Stimulated activated naive CD4-positive, alpha-beta T cell treated with Interleukin-2 at 50 U/mL for 16 hours (primary cell): Measurements from ENCODE around the gene COL6A1.

ENCODE experiments used
- DNase-seq: peaks from one replicate; lab custom pipeline; 2025; lab: John Stamatoyannopoulos, UW

The COL6A1 gene

DNA sequence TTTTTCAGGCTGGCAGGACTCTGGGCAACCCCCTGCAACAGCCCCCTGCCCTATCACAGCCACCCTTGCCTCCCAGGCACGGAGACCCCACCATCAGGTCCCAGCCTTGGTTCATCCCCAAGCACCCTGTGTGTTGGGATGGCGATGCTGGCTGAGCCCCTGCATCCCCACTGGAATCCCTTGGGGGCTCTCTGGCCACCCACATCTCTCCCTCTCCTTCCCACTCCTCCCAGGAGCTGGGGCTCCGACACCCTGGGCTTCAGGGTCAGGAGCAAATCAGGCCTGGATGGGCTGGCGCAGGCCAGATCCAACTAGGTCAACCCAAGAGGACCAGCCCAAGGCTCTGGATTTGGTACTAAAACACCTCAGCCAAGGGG lies 25.9 kb downstream of the COL6A1 start:
- DNase-seq, result no peak

GRCh38 chr21:46008893-46009621 lies 27.5 kb downstream of the COL6A1 start:
- DNase-seq, result no peak

- DNase-seq, result no peak
These were observed 28.6 kb downstream of the COL6A1 start for GRCh38 chr21:46009951-46010705.

GRCh38 chr21:46011267-46011967 lies 29.8 kb downstream of the COL6A1 start:
- DNase-seq, result no peak

DNA sequence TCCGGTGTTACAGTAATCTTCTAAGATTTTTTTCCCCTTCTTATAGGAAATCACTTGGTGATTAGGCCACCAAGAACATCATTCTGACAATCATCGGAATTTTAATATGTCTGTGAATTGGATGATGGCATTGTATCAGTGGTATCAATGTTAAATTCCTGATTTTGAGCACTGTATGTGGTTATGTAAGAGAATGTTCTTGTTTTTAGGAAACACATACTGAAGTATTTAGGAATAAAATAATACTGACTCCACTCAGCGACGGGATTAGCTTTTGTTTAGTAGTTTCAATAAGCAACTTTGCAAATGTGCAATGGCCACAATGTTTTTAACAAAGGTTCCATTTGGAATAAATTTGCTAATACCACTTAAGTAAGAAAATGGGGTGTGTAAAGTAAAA lies 30.6 kb downstream of the COL6A1 start:
- no peak for DNase-seq

- DNase-seq, result no peak
These were observed 33.3 kb downstream of the COL6A1 start for GRCh38 chr21:46014828-46015227.

GRCh38 chr21:46017148-46017547 lies 35.6 kb downstream of the COL6A1 start:
- no peak for DNase-seq

GRCh38 chr21:46017695-46018094 lies 36.1 kb downstream of the COL6A1 start:
- no peak for DNase-seq

GRCh38 chr21:46018615-46019014 lies 37.0 kb downstream of the COL6A1 start:
- no peak for DNase-seq

- DNase-seq, result no peak
These were observed 39.0 kb downstream of the COL6A1 start for GRCh38 chr21:46020581-46020980.

DNA sequence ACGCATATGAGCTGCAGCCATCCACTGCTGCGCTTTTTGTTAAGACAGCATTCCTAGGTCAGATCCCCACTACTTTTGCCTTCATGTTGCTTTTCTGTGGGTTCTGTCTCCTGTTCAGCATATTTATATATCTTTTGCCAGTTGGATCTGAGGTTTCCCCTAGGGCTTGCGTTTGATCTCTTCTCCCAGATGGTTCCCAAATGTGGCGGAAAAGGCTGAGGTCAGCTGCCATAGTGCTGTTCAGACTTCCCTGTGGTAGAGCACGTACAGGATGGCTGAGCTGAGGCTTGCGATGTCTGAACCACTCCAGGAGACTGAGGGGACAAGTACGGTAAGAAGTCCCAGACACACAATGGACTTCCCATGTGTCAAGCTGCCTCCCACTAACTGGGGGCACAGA lies 39.8 kb downstream of the COL6A1 start:
- no peak for DNase-seq

GRCh38 chr21:46021978-46022544 lies 40.5 kb downstream of the COL6A1 start:
- no peak for DNase-seq

- DNase-seq, result no peak
These were observed 41.3 kb downstream of the COL6A1 start for GRCh38 chr21:46022551-46023525.

GRCh38 chr21:46023555-46023954 lies 42.0 kb downstream of the COL6A1 start:
- no peak for DNase-seq

- DNase-seq, result no peak
These were observed 42.6 kb downstream of the COL6A1 start for GRCh38 chr21:46024141-46024540.

DNA sequence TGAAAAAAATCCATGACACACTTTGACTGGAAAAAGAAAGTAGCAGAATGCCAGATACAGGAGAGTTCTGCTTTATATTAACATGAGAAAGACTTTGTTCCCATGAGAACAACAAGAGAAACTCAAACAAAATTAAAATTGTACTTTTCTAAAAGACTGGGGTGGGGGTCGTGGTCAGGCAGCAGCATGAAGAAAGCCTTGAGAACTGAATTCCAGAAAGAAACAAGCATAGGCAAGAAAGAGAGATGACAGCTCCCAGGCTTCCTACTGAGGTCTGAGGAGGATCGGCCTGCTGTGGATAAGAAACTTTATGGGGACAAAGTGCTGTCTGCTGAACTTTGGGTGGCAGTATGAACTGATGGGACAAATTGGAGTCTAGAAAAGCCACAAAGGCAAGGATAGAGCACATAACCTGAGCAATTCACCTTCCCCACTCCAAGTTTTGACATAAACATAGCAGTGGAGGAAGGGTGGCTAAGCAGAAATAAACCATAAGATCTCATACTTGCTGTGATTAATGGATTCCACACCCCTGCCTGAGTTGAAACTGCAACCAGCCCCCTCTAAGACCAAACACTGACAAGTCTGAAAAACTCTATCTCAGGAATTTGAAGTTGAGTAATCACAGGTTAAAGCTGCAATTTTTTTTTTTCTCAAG lies 43.7 kb downstream of the COL6A1 start:
- DNase-seq, result no peak

- DNase-seq, result no peak
These were observed 46.4 kb downstream of the COL6A1 start for GRCh38 chr21:46027851-46028493.

GRCh38 chr21:46028573-46029091 lies 47.1 kb downstream of the COL6A1 start:
- DNase-seq, result no peak

DNA sequence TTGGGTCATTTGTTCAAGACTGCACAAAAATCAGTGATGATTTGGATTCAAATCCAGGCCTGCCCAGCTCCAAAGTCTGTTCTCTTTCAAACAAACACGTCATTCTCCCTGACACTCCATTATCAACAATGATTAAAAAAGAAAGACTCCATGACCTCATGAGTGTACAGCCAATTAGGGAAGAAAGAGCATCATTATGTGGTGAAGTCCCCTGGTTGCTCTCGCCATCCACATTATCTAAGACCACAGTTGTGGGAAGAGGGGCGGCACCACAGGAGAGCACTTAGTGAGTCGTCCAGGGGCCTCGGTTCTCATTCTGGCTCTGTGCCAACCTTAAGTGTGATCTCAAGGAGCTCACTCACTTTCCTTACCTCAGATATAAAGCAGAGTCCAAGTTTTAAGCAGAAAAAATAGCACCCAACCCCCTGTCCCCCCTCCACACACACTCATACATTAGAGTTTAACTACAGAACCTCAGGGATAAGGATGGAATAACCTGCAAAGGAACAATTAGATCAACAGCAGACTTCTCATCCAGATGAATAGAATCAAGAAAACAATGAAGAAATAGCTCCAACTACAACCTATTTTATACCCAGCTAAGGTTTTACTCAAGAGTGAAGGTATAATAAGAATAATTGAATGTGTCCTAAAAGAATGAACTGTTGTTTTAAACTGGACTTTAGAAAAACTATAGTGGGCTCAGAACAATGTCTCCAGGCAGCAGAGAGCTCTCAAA lies 47.8 kb downstream of the COL6A1 start:
- DNase-seq, result no peak
